ENCODE measurements around the gene EIF5AL1. TPM values are rescaled to one million over a fixed set of nuclear protein-coding genes. Genes with fewer than 3 reads are reported as not detected.

The EIF5AL1 gene
- total and polyA plus RNA-seq, 2 of the 8 experiments (the other 6 are each of a cell fraction or from before 2014, with no cell fraction given), result 1.7 to 2.2 TPM

DNA sequence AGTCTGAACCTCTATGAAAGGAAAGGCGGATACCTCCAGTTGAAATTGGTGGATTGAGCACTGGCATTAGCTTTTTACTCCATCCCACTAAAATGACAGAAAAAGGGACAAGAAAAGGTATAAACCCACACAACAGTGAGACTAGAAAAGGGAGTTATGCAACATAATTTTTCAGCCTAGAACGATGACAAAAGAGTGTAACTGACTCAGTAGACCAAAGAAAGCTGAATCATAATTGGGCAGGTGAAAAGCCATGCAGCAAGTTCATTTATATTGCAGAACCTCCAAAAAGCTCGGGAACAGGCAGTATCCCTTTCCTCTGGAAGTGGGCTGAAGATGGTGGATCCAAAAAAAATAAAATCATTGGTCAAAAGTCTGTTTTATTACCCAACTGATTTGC is 36.5 kb upstream of the EIF5AL1 start:
- Histone ChIP-seq H2BK120ac (replicated peaks; ENCODE audit: low read depth, low read length) (no peak overlapping the region), H3K56ac (replicated peaks; ENCODE audit: insufficient read length, low read depth, low read length) (no peak overlapping the region), H4K5ac (ENCODE audit: insufficient read length, low read depth, low read length) (no peak overlapping the region), H3K79me2 (ENCODE audit: control insufficient read depth in 1 of 2, insufficient read depth in 2 of 2, low read length in 2 of 2) (no peaks in the 10 kb centered on the region), H3K18ac (ENCODE audit: extremely low read depth, low read length) (no peak overlapping the region), H3K27me3 (replicated peaks in 1 of 4; ENCODE audit: control insufficient read depth in 3 of 4, extremely low read depth in 1 of 4, insufficient read depth in 3 of 4, low read length in 3 of 4) (0 out of 7 replicates have a peak, but pooled peaks cover 0 to under 1% (median 0%) of the 10 kb centered on the region in 4 experiments), H3K27ac (ENCODE audit: low read depth, low read length) (no peak overlapping the region), H2BK15ac (ENCODE audit: low read length) (no peak overlapping the region), H4K8ac (ENCODE audit: extremely low read depth, insufficient read depth, low read length) (no peak overlapping the region), H3K23ac (ENCODE audit: insufficient read length) (no peak overlapping the region), H3K14ac (ENCODE audit: insufficient read length) (no peak overlapping the region), H2BK12ac (ENCODE audit: low read depth, low read length) (no peak overlapping the region), H3K4me3 (ENCODE audit: extremely low read depth in 1 of 4, insufficient read depth in 2 of 4, low read depth in 3 of 4, low read length in 4 of 4) (no peak overlapping the region), H3K79me1 (ENCODE audit: low read depth, low read length) (no peaks in the 10 kb centered on the region), H3K9me3 (ENCODE audit: insufficient read depth in 2 of 2, low read depth in 1 of 2, low read length in 1 of 2) (no peaks in the 10 kb centered on the region; a peak in 1 of 4 replicates), H4K91ac (replicated peaks; ENCODE audit: insufficient read length, low read length) (no peak overlapping the region), H2AK5ac (ENCODE audit: low read depth, low read length) (no peak overlapping the region), H3K4me1 (replicated peaks in 1 of 4; ENCODE audit: control insufficient read depth in 3 of 4, insufficient read depth in 4 of 4, low read length in 3 of 4) (peaks cover 0 to 4% (median 0%) of the 10 kb centered on the region in 4 experiments; a peak in 1 of 7 replicates), H3K23me2 (ENCODE audit: low read depth, low read length) (no peaks in the 10 kb centered on the region; the same call in 1 of the 2 replicates), H3K9ac (replicated peaks in 1 of 4; ENCODE audit: extremely low read depth in 1 of 4, low read depth in 3 of 4, low read length in 3 of 4) (no peak overlapping the region), H2AFZ (ENCODE audit: low read length) (no peak overlapping the region), H4K20me1 (replicated peaks in 1 of 2; ENCODE audit: control insufficient read depth in 1 of 2, insufficient read depth in 2 of 2, low read length in 2 of 2) (no peaks in the 10 kb centered on the region), H3K4ac (replicated peaks; ENCODE audit: insufficient read length, low read depth, low read length) (no peak overlapping the region), H3K4me2 (ENCODE audit: insufficient read depth in 1 of 2, low read depth in 2 of 2, low read length in 2 of 2) (no peak overlapping the region), H2BK20ac (ENCODE audit: low read length) (no peak overlapping the region), H2BK5ac (ENCODE audit: low read depth, low read length) (no peak overlapping the region), H3K36me3 (ENCODE audit: control insufficient read depth in 2 of 4, insufficient read depth in 4 of 4, low read length in 3 of 4) (no peaks in the 10 kb centered on the region)
- FAIRE-seq (no peak), DNase-seq (ENCODE audit: low read depth in 1 of 2, low spot score in 2 of 2) (no peak)
- CTCF ChIA-PET (ENCODE audit: partially characterized antibody), result interaction anchor here (0.6 to 4.1 kb wide), 10 partner anchors 8 to 102 kb away, joined by 3 to 25 read pairs (median 5); no protein-coding TSS in a partner anchor
- POLR2A ChIA-PET (ENCODE audit: partially characterized antibody), result no interaction called here
- TF ChIP-seq BCL11A (IDR thresholded peaks at IDR 0.05; ENCODE audit: low read depth in 2 of 2, low read length in 2 of 2) (no peak), CHD1 (IDR thresholded peaks at IDR 0.05; ENCODE audit: low read depth, low read length) (no peak)
- WGBS, 2 experiments (ENCODE audit: extremely low coverage in 1 of 2, insufficient coverage in 1 of 2, insufficient read length in 1 of 2, insufficient replicate concordance in 2 of 2, low coverage in 1 of 2, low lambda C conversion rate in 2 of 2, missing lambda C conversion rate in 1 of 2), result 81% methylated on average over 3 of the region's 3 CpGs; no CpG with 5 or more reads in 1 of the 2 experiments
